IMR-90 (cell line): ENCODE data around the gene GBF1. TPM values are rescaled to one million over a fixed set of nuclear protein-coding genes. Genes with fewer than 3 reads are reported as not detected.

Source experiments
- ATAC-seq: fragments of 200-7000 bp; cut with Tn5 transposase; 2 replicates; pipeline ENCODE4 v1.9.1; 2020; ENCODE audit warnings: low read depth, mild to moderate bottlenecking, moderate library complexity
- BruUV-seq: library from RNA; stranded (reverse); fragments of 400-500 nt; replicated peaks from 2 replicates; lab custom pipeline; 2021; lab: Mats Ljungman, UMichigan
- CTCF ChIA-PET: fragments of 300-600 bp; formaldehyde crosslinking; extraction: SDS; loops from one replicate; lab custom pipeline; 2021; ENCODE audit warnings: antibody characterized with exemption; lab: Yijun Ruan, JAX
- POLR2A ChIA-PET: fragments of 300-600 bp; sonication (Branson Sonifier 250); formaldehyde crosslinking; loops from one replicate; lab custom pipeline; 2022; ENCODE audit warnings: antibody characterized with exemption; ENCODE audit not compliant: unreplicated experiment; lab: Charles Lee
- DNase-seq: peaks from one replicate; pipeline ENCODE4 v3.0.0; 2013
- H2AFZ ChIP-seq: replicated peaks from 2 replicates; pipeline ENCODE3; 2013; ENCODE audit warnings: low read length, mild to moderate bottlenecking; ENCODE audit not compliant: poor library complexity
- H2AK5ac ChIP-seq: 2 replicates; pipeline ENCODE4 v1.6.1; 2013; ENCODE audit warnings: low read depth, low read length, inconsistent platforms
- H2AK9ac ChIP-seq: replicated peaks from 2 replicates; pipeline ENCODE3; 2013; ENCODE audit warnings: mild to moderate bottlenecking, low read depth, low read length, moderate library complexity; ENCODE audit not compliant: poor library complexity
- H2BK120ac ChIP-seq: 2 replicates; pipeline ENCODE4 v1.6.1; 2013; ENCODE audit warnings: low read depth, low read length, inconsistent platforms
- H2BK15ac ChIP-seq: 3 replicates; pipeline ENCODE4 v1.6.1; 2013; ENCODE audit warnings: low read depth, low read length, inconsistent platforms
- H2BK20ac ChIP-seq: 2 replicates; pipeline ENCODE4 v1.6.1; 2013; ENCODE audit warnings: low read depth, mild to moderate bottlenecking, inconsistent platforms, low read length, moderate library complexity
- H2BK5ac ChIP-seq: 2 replicates; pipeline ENCODE4 v1.6.1; 2013; ENCODE audit warnings: mild to moderate bottlenecking, low read depth, low read length, inconsistent platforms; ENCODE audit not compliant: poor library complexity, severe bottlenecking
- H3K14ac ChIP-seq: replicated peaks from 2 replicates; pipeline ENCODE4 v1.6.1; 2013; ENCODE audit warnings: low read depth, low read length, inconsistent platforms
- H3K18ac ChIP-seq: 2 replicates; pipeline ENCODE4 v1.6.1; 2013; ENCODE audit warnings: low read depth, low read length, control low read depth
- H3K23ac ChIP-seq: 2 replicates; pipeline ENCODE4 v1.6.1; 2013; ENCODE audit warnings: low read depth, low read length, inconsistent platforms
- H3K27ac ChIP-seq: 2 replicates; pipeline ENCODE4 v1.5.1; 2013; ENCODE audit warnings: mild to moderate bottlenecking, control low read depth, low read length; ENCODE audit not compliant: insufficient read depth
- H3K27me3 ChIP-seq: 2 replicates; pipeline ENCODE4 v1.6.1; 2013; ENCODE audit warnings: low read length; ENCODE audit not compliant: control insufficient read depth, insufficient read depth
- H3K36me3 ChIP-seq: 2 replicates; pipeline ENCODE4 v1.6.1; 2013; ENCODE audit warnings: low read length, mixed read lengths; ENCODE audit not compliant: control insufficient read depth, insufficient read depth
- H3K4ac ChIP-seq: 2 replicates; pipeline ENCODE4 v1.6.1; 2013; ENCODE audit warnings: low read depth, low read length, inconsistent platforms
- H3K4me1 ChIP-seq: 2 replicates; pipeline ENCODE4 v1.6.1; 2013; ENCODE audit warnings: low read length, mixed read lengths; ENCODE audit not compliant: control insufficient read depth, insufficient read depth
- H3K4me2 ChIP-seq: 2 replicates; pipeline ENCODE4 v1.6.1; 2013; ENCODE audit warnings: low read depth, mild to moderate bottlenecking, control low read depth, low read length, moderate library complexity
- H3K4me3 ChIP-seq: 2 replicates; pipeline ENCODE4 v1.5.1; 2013; ENCODE audit warnings: low read depth, mild to moderate bottlenecking, control low read depth, low read length, moderate library complexity; ENCODE audit not compliant: insufficient read depth
- H3K56ac ChIP-seq: 2 replicates; pipeline ENCODE4 v1.6.1; 2013; ENCODE audit warnings: low read length, inconsistent platforms; ENCODE audit not compliant: insufficient read depth; ENCODE audit errors: extremely low read depth
- H3K79me1 ChIP-seq, 2 experiments: 2 replicates each; pipeline ENCODE4 v1.6.1; 2013; ENCODE audit warnings: low read length in 2 of 2, inconsistent platforms in 1 of 2, low read depth in 1 of 2
- H3K9ac ChIP-seq: 2 replicates; pipeline ENCODE4 v1.6.1; 2013; ENCODE audit warnings: low read depth, low read length, control low read depth
- H3K9me1 ChIP-seq: 2 replicates; pipeline ENCODE4 v1.6.1; 2013; ENCODE audit warnings: low read length, inconsistent platforms; ENCODE audit not compliant: insufficient read depth
- H3K9me3 ChIP-seq: 2 replicates; pipeline ENCODE4 v1.6.1; 2013; ENCODE audit warnings: low read length; ENCODE audit not compliant: control insufficient read depth, insufficient read depth
- H4K20me1 ChIP-seq: 2 replicates; pipeline ENCODE4 v1.6.1; 2013; ENCODE audit warnings: low read length, inconsistent platforms; ENCODE audit not compliant: insufficient read depth
- H4K5ac ChIP-seq: 2 replicates; pipeline ENCODE4 v1.6.1; 2013; ENCODE audit warnings: mild to moderate bottlenecking, low read depth, low read length, control low read depth
- H4K8ac ChIP-seq, 2 experiments: 2 replicates each; pipeline ENCODE4 v1.6.1; 2013; ENCODE audit warnings: low read depth in 2 of 2, low read length in 2 of 2, control low read depth in 1 of 2, inconsistent platforms in 1 of 2
- H4K91ac ChIP-seq: 2 replicates; pipeline ENCODE4 v1.6.1; 2013; ENCODE audit warnings: low read depth, low read length, inconsistent platforms; ENCODE audit not compliant: insufficient read depth
- CHD1 ChIP-seq: IDR thresholded peaks from 2 replicates; pipeline ENCODE4 v1.6.1; 2012; ENCODE audit warnings: low read depth, low read length, improper control_type of control experiment
- FOS ChIP-seq: fragments of 150-350 bp; IDR thresholded peaks from 2 replicates; pipeline ENCODE4 v1.6.1; 2016; ENCODE audit warnings: low read depth, low read length
- MAZ ChIP-seq: IDR thresholded peaks from 2 replicates; pipeline ENCODE4 v1.6.1; 2012; ENCODE audit warnings: low read depth, mild to moderate bottlenecking, low read length, improper control_type of control experiment, moderate library complexity, borderline replicate concordance
- NFE2L2 ChIP-seq: fragments of 150-350 bp; IDR thresholded peaks from 2 replicates; pipeline ENCODE4 v1.6.1; 2016; ENCODE audit warnings: low read depth, mild to moderate bottlenecking, low read length
- POLR2A ChIP-seq: IDR thresholded peaks from 2 replicates; pipeline ENCODE4 v1.6.1; 2012; ENCODE audit warnings: mild to moderate bottlenecking, low read depth, low read length
- RCOR1 ChIP-seq: IDR thresholded peaks from 2 replicates; pipeline ENCODE4 v1.6.1; 2012; ENCODE audit warnings: mild to moderate bottlenecking, low read length, improper control_type of control experiment; ENCODE audit not compliant: insufficient replicate concordance
- SMC3 ChIP-seq: fragments of 150-350 bp; IDR thresholded peaks from 2 replicates; pipeline ENCODE4 v1.6.1; 2016; ENCODE audit warnings: low read depth, mild to moderate bottlenecking, antibody characterized with exemption, low read length, moderate library complexity
- WGBS, 2 experiments: methylation state at CpG; one replicate each; pipeline versions ENCODE4 v1.1.5 to v1.1.7; 2013; ENCODE audit warnings: missing lambda C conversion rate in 2 of 2; ENCODE audit not compliant: insufficient read length in 1 of 2; ENCODE audit errors: extremely low coverage in 2 of 2; 5-methylcytosine and 5-hydroxymethylcytosine counted together
- dilution Hi-C: fragments of 300-500 bp; cut with HindIII; formaldehyde crosslinking; loops from one replicate; pipeline ENCODE4 v1.14.3; 2018; ENCODE audit warnings: low sequenced_read_pairs; ENCODE audit not compliant: unreplicated experiment
- in situ Hi-C: fragments of 300-500 bp; cut with MboI; formaldehyde crosslinking; loops from 3 replicates; pipeline ENCODE4 v1.14.3; 2019; ENCODE audit warnings: low sequenced_read_pairs, inconsistent platforms, mixed read lengths
- intact Hi-C: fragments of 100-400 bp; cut with micrococcal nuclease; formaldehyde crosslinking; loops from 2 replicates; pipeline ENCODE4 v1.10.0; 2022
- polyA plus RNA-seq, 3 experiments: library from polyadenylated mRNA; depleted of rRNA; stranded (reverse); fragments of >200 nt; gene quantifications; 2 replicates each; pipeline ENCODE4 v1.2.3, GENCODE V29; 2012; ENCODE audit warnings: low replicate concordance in 1 of 3
- total RNA-seq: library from RNA; depleted of rRNA; stranded (reverse); fragments of >200 nt; gene quantifications from 2 replicates; pipeline ENCODE4 v1.2.3, GENCODE V29; 2012
- TF ChIP-seq, protein P1 (sequence below): fragments of 150-350 bp; IDR thresholded peaks from 2 replicates; pipeline ENCODE4 v1.6.1; 2017; ENCODE audit warnings: mild to moderate bottlenecking, antibody characterized with exemption, low read length, low read depth

GBF1 gene
- total and polyA plus RNA-seq, 2 of the 4 experiments (the other 2 are of a cell fraction) = 38.7 to 40.1 TPM

DNA sequence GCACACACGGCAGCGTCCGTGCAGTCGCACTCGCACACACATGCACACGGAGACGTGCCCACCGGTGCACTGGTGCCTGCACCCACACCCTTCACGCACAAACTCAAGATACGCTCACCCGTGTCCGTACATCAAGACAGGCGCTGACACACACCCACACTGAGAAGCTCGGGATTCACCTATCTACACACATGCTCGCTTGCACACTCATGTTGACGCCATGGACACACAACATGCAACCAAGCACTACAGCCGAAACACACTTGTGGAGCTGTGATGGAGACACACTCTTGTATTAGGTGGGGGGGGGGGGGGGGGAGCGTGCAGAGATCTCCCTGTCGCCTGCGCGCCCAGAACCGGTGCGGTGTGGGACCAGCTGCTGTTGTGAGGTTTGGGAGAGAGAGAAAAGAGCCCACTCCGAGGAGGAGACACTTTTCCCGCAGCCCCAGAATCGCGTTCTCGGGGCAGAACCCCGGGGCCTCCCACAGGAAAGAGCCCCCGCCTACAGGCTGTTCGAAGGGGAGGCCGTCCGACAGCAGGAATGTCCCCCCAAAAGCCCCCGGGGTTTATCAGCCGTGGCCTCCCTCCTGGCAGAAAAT, 149.6 kb downstream of the GBF1 start (continued):
- TF ChIP-seq RCOR1 = no peak
- TF ChIP-seq FOS = no peak

DNA sequence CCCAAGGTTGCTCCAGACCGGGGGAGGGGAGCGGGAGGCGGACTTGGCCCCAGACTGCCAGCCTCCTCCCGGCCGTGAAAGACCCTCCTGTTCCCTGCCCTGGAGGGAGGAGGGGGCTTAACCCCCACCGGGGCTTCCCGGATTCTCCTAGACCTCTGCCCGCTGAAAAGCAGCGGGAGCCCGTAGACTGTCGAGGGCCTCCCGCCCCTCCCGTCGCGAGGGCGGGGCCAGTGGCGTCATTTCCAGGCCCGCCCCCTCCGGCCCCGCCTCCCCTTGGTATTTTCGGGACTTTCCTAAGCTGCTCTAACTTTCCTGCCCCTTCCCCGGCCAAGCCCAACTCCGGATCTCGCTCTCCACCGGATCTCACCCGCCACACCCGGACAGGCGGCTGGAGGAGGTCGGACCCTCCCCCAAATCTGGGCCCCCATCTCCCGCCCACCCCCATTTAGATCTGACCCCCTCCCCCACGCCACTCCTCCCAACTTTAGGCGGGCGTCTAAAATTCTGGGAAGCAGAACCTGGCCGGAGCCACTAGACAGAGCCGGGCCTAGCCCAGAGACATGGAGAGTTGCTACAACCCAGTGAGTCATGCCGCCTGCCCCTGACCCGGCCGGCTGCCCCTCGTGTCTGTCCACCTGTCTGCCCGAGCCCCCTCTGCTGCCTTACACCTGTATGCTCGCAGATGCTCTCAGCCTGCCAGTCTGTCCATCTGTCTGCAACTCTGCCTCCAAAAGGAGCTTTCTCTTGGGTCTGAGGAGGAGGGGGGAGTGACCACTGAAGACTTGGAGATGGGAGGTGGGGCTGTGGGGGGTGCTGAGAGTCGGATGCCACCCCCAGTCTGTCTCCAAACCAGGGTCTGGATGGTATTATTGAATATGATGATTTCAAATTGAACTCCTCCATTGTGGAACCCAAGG, 150.3 kb downstream of the GBF1 start, which contains the start of gene NFKB2:
NFKB2 (plus strand) TSS at position 306 of the 917 bp plus-strand sequence; CDS start at position 561, 255 bp downstream.
- H3K23ac ChIP-seq = peak within 1 kb of the TSS; percentile 89
- H3K27ac ChIP-seq = peak within 1 kb of the TSS; percentile 55
- H4K20me1 ChIP-seq = peaks cover 3% of the 10 kb centered on the region; the same call in 1 of the 2 replicates
- peaks cover 10% of the 10 kb centered on the region for H3K9me1 ChIP-seq
- peak within 1 kb of the TSS; percentile 82 for H2BK5ac ChIP-seq
- POLR2A ChIA-PET = interaction anchor here (0.6 kb wide), 1 partner anchor 10 kb away, joined by 3 read pairs; no protein-coding TSS in a partner anchor
- CTCF ChIA-PET = interaction anchor here (0.6 to 1.7 kb wide), 4 partner anchors 8 to 194 kb away, joined by 3 to 5 read pairs (median 4); no protein-coding TSS in a partner anchor
- WGBS, 2 experiments = 0% methylated on average over 8 of the region's 42 CpGs; no CpG with 5 or more reads in 1 of the 2 experiments
- no peak within 1 kb of the TSS; the same call in 2 of the 3 replicates for H2BK15ac ChIP-seq
- H3K56ac ChIP-seq = peak within 1 kb of the TSS; percentile 36
- H3K9ac ChIP-seq = peak within 1 kb of the TSS; percentile 69
- H2BK120ac ChIP-seq = peak within 1 kb of the TSS; percentile 37
- H3K9me3 ChIP-seq = no peaks in the 10 kb centered on the region
- H3K79me1 ChIP-seq = peaks cover 21 to 38% of the 10 kb centered on the region in 2 experiments
- ATAC-seq (peak; percentile 66), DNase-seq (peak; percentile 87)
- peak within 1 kb of the TSS; percentile 51 for H3K4me3 ChIP-seq
- no TSS peak for BruUV-seq
- in situ Hi-C loops (no loop called here), intact Hi-C loops (loop anchor here (2.0 to 10.0 kb wide), 3 partner anchors 167 to 249 kb away; partner anchors contain the start of gene TRIM8), dilution Hi-C loops (no loop called here)
- H2AFZ ChIP-seq = peak within 1 kb of the TSS; percentile 94
- peak within 1 kb of the TSS; percentile 84 for H3K4ac ChIP-seq
- peaks cover 6% of the 10 kb centered on the region; the same call in 1 of the 2 replicates for H3K36me3 ChIP-seq
- no peaks in the 10 kb centered on the region for H3K27me3 ChIP-seq
- H2AK9ac ChIP-seq = peak within 1 kb of the TSS; percentile 99
- H2BK20ac ChIP-seq = no peak within 1 kb of the TSS
- peak within 1 kb of the TSS; percentile 99 for H3K4me2 ChIP-seq
- H4K91ac ChIP-seq = peak within 1 kb of the TSS; percentile 38; the same call in 1 of the 2 replicates
- TF ChIP-seq, protein P1, sequence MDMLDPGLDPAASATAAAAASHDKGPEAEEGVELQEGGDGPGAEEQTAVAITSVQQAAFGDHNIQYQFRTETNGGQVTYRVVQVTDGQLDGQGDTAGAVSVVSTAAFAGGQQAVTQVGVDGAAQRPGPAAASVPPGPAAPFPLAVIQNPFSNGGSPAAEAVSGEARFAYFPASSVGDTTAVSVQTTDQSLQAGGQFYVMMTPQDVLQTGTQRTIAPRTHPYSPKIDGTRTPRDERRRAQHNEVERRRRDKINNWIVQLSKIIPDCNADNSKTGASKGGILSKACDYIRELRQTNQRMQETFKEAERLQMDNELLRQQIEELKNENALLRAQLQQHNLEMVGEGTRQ = no peak
- TF ChIP-seq SMC3 (no peak), MAZ (peak; percentile 100), POLR2A (peak; percentile 86), FOS (peak; percentile 63), CHD1 (peak; percentile 53; the same call in 1 of the 2 replicates), NFE2L2 (0 out of 2 replicates have a peak, but pooled peaks have one; percentile 0)
- peaks cover 11% of the 10 kb centered on the region for H3K4me1 ChIP-seq
- H4K8ac ChIP-seq = peak within 1 kb of the TSS; percentile 56 to 81; a peak in 2 of 4 replicates
- peak within 1 kb of the TSS; percentile 92 for H3K14ac ChIP-seq
- peak within 1 kb of the TSS; percentile 25; the same call in 1 of the 2 replicates for H4K5ac ChIP-seq
- H2AK5ac ChIP-seq = peak within 1 kb of the TSS; percentile 91
- peak within 1 kb of the TSS; percentile 55; the same call in 1 of the 2 replicates for H3K18ac ChIP-seq
